SK-N-MC (cell line): Measurements from ENCODE around the gene CPA3.

Experiments
- DNase-seq: peaks from one replicate; pipeline ENCODE4 v3.0.0-alpha.2; 2011; ENCODE audit warnings: low read depth, low spot score
- H3K27ac ChIP-seq: fragments of 200-600 bp; sonication (generic); 2 replicates; pipeline ENCODE4 v1.5.1; 2016; ENCODE audit warnings: mixed run types
- H3K36me3 ChIP-seq: fragments of 200-600 bp; sonication (generic); 2 replicates; pipeline ENCODE4 v1.6.1; 2017; ENCODE audit warnings: antibody characterized with exemption, low read length, mixed read lengths; ENCODE audit not compliant: insufficient read depth
- H3K4me3 ChIP-seq: fragments of 200-600 bp; sonication (generic); 2 replicates; pipeline ENCODE4 v1.5.1; 2016
- H3K9ac ChIP-seq: fragments of 200-600 bp; sonication (generic); 2 replicates; pipeline ENCODE4 v1.8.0; 2017; ENCODE audit warnings: mixed run types, mixed read lengths; ENCODE audit not compliant: insufficient read length
- H3K9me3 ChIP-seq: fragments of 200-600 bp; sonication (generic); 2 replicates; pipeline ENCODE4 v1.6.1; 2017; ENCODE audit warnings: low read depth, mild to moderate bottlenecking, antibody characterized with exemption, low read length, moderate library complexity, mixed read lengths
- EZH2 ChIP-seq: fragments of 200-600 bp; sonication (generic); IDR thresholded peaks from one replicate; pipeline ENCODE4 v1.6.1; 2017; ENCODE audit warnings: antibody characterized with exemption
- FOXP2 ChIP-seq: optimal IDR thresholded peaks from 2 replicates; pipeline ENCODE3; 2011; ENCODE audit warnings: mild to moderate bottlenecking, moderate library complexity; ENCODE audit not compliant: insufficient read depth; ENCODE audit errors: extremely low read length, control extremely low read depth
- POLR2AphosphoS5 ChIP-seq: IDR thresholded peaks from 2 replicates; pipeline ENCODE4 v1.6.1; 2012; ENCODE audit warnings: mild to moderate bottlenecking, low read depth, low read length, borderline replicate concordance

Gene CPA3

GRCh38 chr3:148873270-148873927, 8.3 kb downstream of the CPA3 start:
- Histone ChIP-seq H3K9ac (no peak overlapping the region), H3K27ac (no peak overlapping the region), H3K36me3 (no peaks in the 10 kb centered on the region), H3K4me3 (no peak overlapping the region), H3K9me3 (no peaks in the 10 kb centered on the region)
- DNase-seq: no peak
- TF ChIP-seq FOXP2: no peak
- no peak for TF ChIP-seq POLR2AphosphoS5
- TF ChIP-seq EZH2: no peak

GRCh38 chr3:148873977-148874376, 8.9 kb downstream of the CPA3 start:
- TF ChIP-seq EZH2: no peak
- no peak for TF ChIP-seq FOXP2
- no peak for TF ChIP-seq POLR2AphosphoS5
- H3K4me3 ChIP-seq: no peak overlapping the region
- H3K36me3 ChIP-seq: no peaks in the 10 kb centered on the region
- DNase-seq: no peak
- no peak overlapping the region for H3K27ac ChIP-seq
- no peaks in the 10 kb centered on the region for H3K9me3 ChIP-seq
- no peak overlapping the region for H3K9ac ChIP-seq

- Histone ChIP-seq H3K36me3 (no peaks in the 10 kb centered on the region), H3K27ac (no peak overlapping the region), H3K4me3 (no peak overlapping the region), H3K9ac (no peak overlapping the region), H3K9me3 (no peaks in the 10 kb centered on the region)
- TF ChIP-seq POLR2AphosphoS5: no peak
- no peak for TF ChIP-seq EZH2
- TF ChIP-seq FOXP2: no peak
- no peak for DNase-seq
Measured at GRCh38 chr3:148878095-148878494, 13.0 kb downstream of the CPA3 start.

- TF ChIP-seq EZH2: no peak
- TF ChIP-seq POLR2AphosphoS5: no peak
- TF ChIP-seq FOXP2: no peak
- H3K9me3 ChIP-seq: no peaks in the 10 kb centered on the region
- no peak overlapping the region for H3K4me3 ChIP-seq
- H3K9ac ChIP-seq: no peak overlapping the region
- no peak overlapping the region for H3K27ac ChIP-seq
- no peak for DNase-seq
- H3K36me3 ChIP-seq: no peaks in the 10 kb centered on the region
Measured at GRCh38 chr3:148879256-148879655, 14.2 kb downstream of the CPA3 start.

GRCh38 chr3:148880681-148881080, 15.6 kb downstream of the CPA3 start:
- H3K36me3 ChIP-seq: no peaks in the 10 kb centered on the region
- H3K4me3 ChIP-seq: no peak overlapping the region
- H3K9ac ChIP-seq: no peak overlapping the region
- no peak for DNase-seq
- TF ChIP-seq FOXP2: no peak
- no peak for TF ChIP-seq POLR2AphosphoS5
- TF ChIP-seq EZH2: no peak
- no peaks in the 10 kb centered on the region for H3K9me3 ChIP-seq
- H3K27ac ChIP-seq: no peak overlapping the region

GRCh38 chr3:148881286-148881685, 16.2 kb downstream of the CPA3 start:
- Histone ChIP-seq H3K9ac (no peak overlapping the region), H3K9me3 (no peaks in the 10 kb centered on the region), H3K27ac (no peak overlapping the region), H3K36me3 (no peaks in the 10 kb centered on the region), H3K4me3 (no peak overlapping the region)
- TF ChIP-seq FOXP2 (no peak), EZH2 (no peak), POLR2AphosphoS5 (no peak)
- DNase-seq: no peak

GRCh38 chr3:148882288-148882687, 17.2 kb downstream of the CPA3 start:
- Histone ChIP-seq H3K9ac (no peak overlapping the region), H3K36me3 (no peaks in the 10 kb centered on the region), H3K4me3 (no peak overlapping the region), H3K9me3 (no peaks in the 10 kb centered on the region), H3K27ac (no peak overlapping the region)
- no peak for DNase-seq
- TF ChIP-seq FOXP2 (no peak), EZH2 (no peak), POLR2AphosphoS5 (no peak)

- Histone ChIP-seq H3K36me3 (no peaks in the 10 kb centered on the region), H3K4me3 (no peak overlapping the region), H3K27ac (no peak overlapping the region), H3K9ac (no peak overlapping the region), H3K9me3 (no peaks in the 10 kb centered on the region)
- no peak for TF ChIP-seq FOXP2
- TF ChIP-seq POLR2AphosphoS5: no peak
- TF ChIP-seq EZH2: no peak
- DNase-seq: no peak
Measured at GRCh38 chr3:148883163-148883562, 18.1 kb downstream of the CPA3 start.

- Histone ChIP-seq H3K9ac (no peak overlapping the region), H3K9me3 (no peaks in the 10 kb centered on the region), H3K36me3 (no peaks in the 10 kb centered on the region), H3K4me3 (no peak overlapping the region), H3K27ac (no peak overlapping the region)
- TF ChIP-seq POLR2AphosphoS5: no peak
- TF ChIP-seq EZH2: no peak
- no peak for TF ChIP-seq FOXP2
- no peak for DNase-seq
Measured at GRCh38 chr3:148884261-148884660, 19.2 kb downstream of the CPA3 start.
